ENCODE measurements around the gene SHROOM1. TPM values are rescaled to one million over a fixed set of nuclear protein-coding genes. Genes with fewer than 3 reads are reported as not detected.
A peak's percentile ranks its signal among the peaks of the same experiment; 100 is the strongest.

SHROOM1 gene
- total RNA-seq, 4 donors from 2014 or later = 2.7 to 10.7 (median 3.7) TPM

DNA sequence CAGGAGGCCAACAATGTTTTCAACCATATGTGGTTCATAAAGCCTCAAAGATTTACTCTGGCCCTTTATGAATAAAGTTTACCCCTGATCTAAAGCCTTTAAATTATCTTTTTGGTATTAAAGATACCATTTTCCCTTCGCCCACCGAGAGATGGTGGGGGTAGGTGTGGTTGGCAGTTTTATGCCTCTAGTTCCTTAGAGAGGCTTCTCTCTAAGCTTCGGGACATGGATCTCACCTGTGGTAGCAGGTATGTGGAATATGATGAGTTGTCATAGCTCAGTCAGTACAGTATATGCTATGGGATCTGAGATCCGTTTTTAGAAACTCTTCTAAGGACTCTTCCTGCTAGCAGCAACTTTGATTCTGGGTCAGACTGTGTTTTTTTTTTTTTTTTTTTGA is 38.3 kb upstream of the SHROOM1 start:
- 73 to 90% methylated on average over 4 of the region's 4 CpGs for WGBS, 2 donors
- no peaks in the 10 kb centered on the region for H3K27me3 ChIP-seq
- H3K36me3 ChIP-seq = peaks cover 0 to 57% (median 10%) of the 10 kb centered on the region in 3 donors
- TF ChIP-seq POLR2A (IDR thresholded peaks at IDR 0.05) (no peak), CTCF (IDR thresholded peaks at IDR 0.05) (no peak)
- no peak overlapping the region for H3K4me3 ChIP-seq
- intact Hi-C loops (cut with DNase I) = no loop called here
- peaks cover 10 to 29% (median 14%) of the 10 kb centered on the region in 3 donors for H3K4me1 ChIP-seq
- no peak overlapping the region for H3K27ac ChIP-seq
- H3K9me3 ChIP-seq = no peaks in the 10 kb centered on the region
- no peak for DNase-seq

DNA sequence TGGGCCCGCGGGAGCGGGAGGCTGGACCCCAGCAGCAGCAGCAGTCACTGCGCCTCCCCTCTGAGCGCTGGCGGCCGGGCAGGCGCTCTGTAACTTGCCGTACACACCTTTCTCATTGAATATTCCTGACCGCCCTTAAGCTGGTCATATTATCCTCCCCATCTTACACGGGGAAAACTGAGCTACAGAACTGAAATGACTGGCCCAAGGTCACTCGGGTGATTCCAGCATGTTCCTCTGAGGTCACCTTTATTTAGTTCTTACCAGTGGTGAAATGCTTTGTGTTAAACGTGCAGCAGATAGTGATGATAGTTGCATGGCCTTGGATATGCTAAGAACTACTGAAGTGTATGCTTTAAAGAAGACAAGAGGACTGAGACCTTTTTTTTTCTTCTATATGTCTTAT is 36.6 kb upstream of the SHROOM1 start:
- TF ChIP-seq POLR2A (IDR thresholded peaks at IDR 0.05) (no peak), CTCF (IDR thresholded peaks at IDR 0.05) (no peak)
- Histone ChIP-seq H3K4me1 (peaks cover 10 to 29% (median 14%) of the 10 kb centered on the region in 3 donors), H3K36me3 (peaks cover 0 to 46% (median 10%) of the 10 kb centered on the region in 3 donors), H3K27ac (peak overlapping the region; percentile 94 to 97 (median 96)), H3K4me3 (peak overlapping the region; percentile 66 to 92 (median 89)), H3K9me3 (no peaks in the 10 kb centered on the region), H3K27me3 (no peaks in the 10 kb centered on the region)
- no peak for DNase-seq
- 0% methylated on average over 4 to 12 of the region's 13 CpGs for WGBS, 2 donors
- intact Hi-C loops (cut with DNase I) = no loop called here

DNA sequence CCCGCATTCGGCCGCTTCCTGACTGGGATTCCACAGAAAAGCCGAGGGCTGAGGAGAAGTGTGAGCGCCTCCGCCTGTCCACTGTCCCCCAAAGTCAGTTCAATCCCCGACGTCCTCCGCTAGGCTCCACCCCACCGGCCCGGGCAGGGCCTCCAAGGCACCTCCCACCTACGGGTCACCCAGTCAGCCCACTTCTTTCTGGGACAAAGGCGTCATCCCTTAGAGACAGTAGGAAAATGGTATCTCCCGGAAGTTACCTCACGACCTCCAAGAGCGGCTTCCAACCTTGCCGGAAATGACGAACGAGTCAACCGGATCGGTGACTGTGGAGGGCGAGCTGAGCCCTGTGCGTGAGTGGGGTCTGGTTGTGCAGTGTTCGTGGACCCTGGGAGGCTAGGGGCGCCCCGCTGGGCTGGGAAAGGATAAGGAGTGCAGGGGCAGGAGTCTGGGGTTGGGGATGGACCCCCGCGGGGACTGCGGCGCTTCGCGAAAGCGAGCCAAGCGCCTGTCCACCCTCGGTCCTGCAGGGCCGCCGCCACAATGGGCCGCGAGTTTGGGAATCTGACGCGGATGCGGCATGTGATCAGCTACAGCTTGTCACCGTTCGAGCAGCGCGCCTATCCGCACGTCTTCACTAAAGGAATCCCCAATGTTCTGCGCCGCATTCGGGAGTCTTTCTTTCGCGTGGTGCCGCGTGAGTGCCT is 36.0 kb upstream of the SHROOM1 start, which contains the start of the genes GDF9 and UQCRQ:
TSS of gene GDF9 (minus strand) at position 128 of the 704 bp plus-strand sequence. CDS start 1,936 bp downstream, outside the sequence.
TSS of gene UQCRQ (plus strand) at position 301 of the 704 bp plus-strand sequence. CDS start at position 541, 240 bp downstream.
- Histone ChIP-seq H3K4me3 (peak within 1 kb of the TSS; percentile 66 to 92 (median 89)), H3K9me3 (no peaks in the 10 kb centered on the region), H3K4me1 (peaks cover 10 to 29% (median 14%) of the 10 kb centered on the region in 3 donors), H3K27ac (peak within 1 kb of the TSS; percentile 94 to 97 (median 96)), H3K36me3 (peaks cover 0 to 40% (median 10%) of the 10 kb centered on the region in 3 donors), H3K27me3 (no peaks in the 10 kb centered on the region)
- intact Hi-C loops (cut with DNase I) = no loop called here
- peak; percentile 87 for DNase-seq
- TF ChIP-seq POLR2A (IDR thresholded peaks at IDR 0.05) (peak in 3 of 4 donors; percentile 84 to 91 (median 87)), CTCF (IDR thresholded peaks at IDR 0.05) (peak in 3 of 6 experiments; percentile 16 to 29 (median 29))
- 0% methylated on average over 20 to 29 of the region's 55 CpGs for WGBS, 2 donors

DNA sequence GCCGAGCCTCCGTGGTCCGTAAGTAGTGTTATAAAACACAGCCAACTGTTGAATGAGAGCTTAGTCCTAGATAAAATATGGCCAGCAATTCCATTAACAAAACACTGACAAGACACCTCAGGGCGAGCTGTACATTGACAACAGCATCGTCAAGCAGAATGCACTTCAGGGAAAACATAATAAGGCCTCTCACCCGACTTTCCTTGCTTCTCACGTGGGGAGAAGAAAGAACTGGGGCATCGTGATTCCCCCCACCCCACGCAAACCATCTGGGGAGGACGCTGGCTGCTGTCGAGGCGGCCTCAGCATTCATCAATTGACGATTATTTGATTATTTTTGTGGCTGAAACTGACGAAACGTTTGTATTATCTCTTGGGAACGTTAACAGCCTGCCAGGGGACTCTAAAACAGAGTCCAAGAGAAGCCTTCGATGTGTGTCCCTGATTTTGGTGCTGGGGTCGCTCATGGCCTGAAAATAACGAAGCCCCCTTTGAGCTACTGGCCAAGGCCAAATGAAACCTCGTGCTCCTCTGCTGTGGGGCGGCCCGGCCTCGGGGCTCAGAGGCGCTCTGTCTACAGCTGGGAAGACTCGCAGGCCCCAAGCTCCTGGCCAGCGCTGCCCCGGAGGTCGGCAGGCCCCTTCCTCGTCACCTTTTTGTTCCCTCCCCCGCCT is 35.4 kb upstream of the SHROOM1 start:
- peaks cover 10 to 29% (median 14%) of the 10 kb centered on the region in 3 donors for H3K4me1 ChIP-seq
- intact Hi-C loops (cut with DNase I) = no loop called here
- H3K36me3 ChIP-seq = peaks cover 0 to 33% (median 8%) of the 10 kb centered on the region in 3 donors
- H3K9me3 ChIP-seq = no peaks in the 10 kb centered on the region
- H3K27me3 ChIP-seq = no peaks in the 10 kb centered on the region
- H3K27ac ChIP-seq = peak overlapping the region; percentile 94 to 97 (median 96)
- TF ChIP-seq POLR2A (IDR thresholded peaks at IDR 0.05) (no peak), CTCF (IDR thresholded peaks at IDR 0.05) (no peak)
- peak overlapping the region; percentile 66 to 92 (median 89) for H3K4me3 ChIP-seq
- WGBS, 2 donors = 40 to 45% methylated on average over 20 to 22 of the region's 30 CpGs
- DNase-seq = no peak

DNA sequence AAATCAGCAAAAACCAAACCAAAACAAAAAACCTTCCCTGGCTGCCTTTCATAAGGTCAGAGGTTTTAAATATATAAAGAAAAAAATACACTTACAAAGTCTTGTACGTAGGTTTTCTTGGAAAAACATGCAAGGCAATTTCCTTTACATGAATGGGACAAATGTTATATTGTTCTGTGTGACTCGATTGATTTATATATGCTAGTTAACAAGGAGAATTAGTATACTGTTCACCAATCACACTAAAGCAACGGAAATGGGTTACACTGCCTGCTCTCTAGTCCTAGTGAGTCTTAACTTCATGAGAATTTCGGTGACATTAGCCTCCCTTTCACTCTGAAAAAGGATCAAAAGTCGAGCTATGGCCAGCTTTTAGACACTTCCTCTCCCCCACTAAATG is 30.3 kb upstream of the SHROOM1 start:
- H3K9me3 ChIP-seq = no peaks in the 10 kb centered on the region
- no peak overlapping the region for H3K27ac ChIP-seq
- intact Hi-C loops (cut with DNase I) = no loop called here
- no peaks in the 10 kb centered on the region for H3K27me3 ChIP-seq
- WGBS, 2 donors = 56 to 72% methylated on average over 5 of the region's 5 CpGs
- no peak for DNase-seq
- TF ChIP-seq POLR2A (IDR thresholded peaks at IDR 0.05) = no peak
- TF ChIP-seq CTCF (IDR thresholded peaks at IDR 0.05) = no peak
- H3K4me3 ChIP-seq = no peak overlapping the region
- no peaks in the 10 kb centered on the region for H3K36me3 ChIP-seq
- H3K4me1 ChIP-seq = peaks cover 0 to 4% (median 4%) of the 10 kb centered on the region in 3 donors

Measured in esophagus squamous epithelium (tissue), 5 donors.